Sciatic nerve (tissue), 2 donors: ENCODE data around the gene HTR6. TPM values are rescaled to one million over a fixed set of nuclear protein-coding genes. Genes with fewer than 3 reads are reported as not detected.

Experiments used
- ATAC-seq: fragments of 200-7000 bp; cut with Tn5 transposase; one replicate; pipeline ENCODE4 v1.9.1; 2020; ENCODE audit warnings: mild to moderate bottlenecking, moderate library complexity
- DNase-seq: peaks from one replicate; pipeline ENCODE4 v3.0.0-alpha.2; 2020; ENCODE audit warnings: low spot score
- intact Hi-C: fragments of 100-400 bp; cut with DNase I; formaldehyde crosslinking; loops from one replicate; pipeline ENCODE4 v1.14.2; 2022
- total RNA-seq: library from RNA; stranded (reverse); fragmentation: NEBNext Ultra II Directional; extraction: Animal tissue kit (Norgen Biotek cat#: 25700); gene quantifications from one replicate; pipeline ENCODE4 v1.2.1, GENCODE V29; 2021
- donor health status: DM: no; HTN: no; CAD: no.
- donor health status: DM: no; HTN: no; CAD: no.

Gene HTR6
- total RNA-seq, 1 donor from 2014 or later, result not detected

- intact Hi-C loops, result no loop called here
- ATAC-seq, result no peak
- no peak for DNase-seq
Observed at GRCh38 chr1:19678493-19678892, 13.8 kb downstream of the HTR6 start.

GRCh38 chr1:19678931-19679453, 14.3 kb downstream of the HTR6 start:
- ATAC-seq, result no peak
- DNase-seq, result no peak
- intact Hi-C loops, result no loop called here

GRCh38 chr1:19679691-19680090, 15.0 kb downstream of the HTR6 start:
- intact Hi-C loops, result no loop called here
- ATAC-seq, result no peak

GRCh38 chr1:19680644-19681043, 16.0 kb downstream of the HTR6 start:
- DNase-seq (no peak), ATAC-seq (no peak)
- intact Hi-C loops, result no loop called here

More at GRCh38 chr1:19679691-19680090, 15.0 kb downstream of the HTR6 start:
- DNase-seq, result no peak

GRCh38 chr1:19682257-19682656, 17.6 kb downstream of the HTR6 start:
- DNase-seq (no peak), ATAC-seq (no peak)
- intact Hi-C loops, result no loop called here

- intact Hi-C loops, result no loop called here
- DNase-seq, result no peak
- no peak for ATAC-seq
Observed at GRCh38 chr1:19682901-19683300, 18.2 kb downstream of the HTR6 start.

GRCh38 chr1:19683351-19683750, 18.7 kb downstream of the HTR6 start:
- DNase-seq (no peak), ATAC-seq (no peak)
- intact Hi-C loops, result no loop called here

- intact Hi-C loops, result no loop called here
- DNase-seq, result no peak
Observed at GRCh38 chr1:19684677-19685076, 20.0 kb downstream of the HTR6 start.

GRCh38 chr1:19685994-19686393, 21.3 kb downstream of the HTR6 start:
- intact Hi-C loops, result no loop called here
- DNase-seq, result no peak
- no peak for ATAC-seq

More at GRCh38 chr1:19684677-19685076, 20.0 kb downstream of the HTR6 start:
- ATAC-seq, result no peak

GRCh38 chr1:19687414-19687813, 22.7 kb downstream of the HTR6 start:
- DNase-seq (no peak), ATAC-seq (no peak)
- intact Hi-C loops, result no loop called here

- intact Hi-C loops, result no loop called here
- no peak for ATAC-seq
Observed at GRCh38 chr1:19688041-19688842, 23.6 kb downstream of the HTR6 start.

GRCh38 chr1:19689085-19689757, 24.5 kb downstream of the HTR6 start:
- intact Hi-C loops, result no loop called here
- DNase-seq, result no peak
- ATAC-seq, result no peak

More at GRCh38 chr1:19688041-19688842, 23.6 kb downstream of the HTR6 start:
- no peak for DNase-seq

GRCh38 chr1:19689856-19690255, 25.2 kb downstream of the HTR6 start:
- ATAC-seq (no peak), DNase-seq (no peak)
- intact Hi-C loops, result no loop called here

GRCh38 chr1:19690342-19690741, 25.7 kb downstream of the HTR6 start:
- ATAC-seq, result no peak
- DNase-seq, result no peak
- intact Hi-C loops, result no loop called here

- intact Hi-C loops, result no loop called here
- ATAC-seq, result no peak
- DNase-seq, result no peak
Observed at GRCh38 chr1:19694298-19694697, 29.6 kb downstream of the HTR6 start.

GRCh38 chr1:19695772-19696171, 31.1 kb downstream of the HTR6 start:
- DNase-seq (no peak), ATAC-seq (no peak)
- intact Hi-C loops, result no loop called here

GRCh38 chr1:19696820-19697219, 32.1 kb downstream of the HTR6 start:
- intact Hi-C loops, result no loop called here
- no peak for ATAC-seq

GRCh38 chr1:19698181-19698580, 33.5 kb downstream of the HTR6 start:
- ATAC-seq (no peak), DNase-seq (no peak)
- intact Hi-C loops, result no loop called here

More at GRCh38 chr1:19696820-19697219, 32.1 kb downstream of the HTR6 start:
- no peak for DNase-seq

- ATAC-seq (no peak), DNase-seq (no peak)
- intact Hi-C loops, result no loop called here
Observed at GRCh38 chr1:19700079-19700777, 35.6 kb downstream of the HTR6 start.

- no peak for DNase-seq
- intact Hi-C loops, result no loop called here
Observed at GRCh38 chr1:19703280-19703679, 38.6 kb downstream of the HTR6 start.

More at GRCh38 chr1:19703280-19703679, 38.6 kb downstream of the HTR6 start:
- no peak for ATAC-seq
